Measurements from ENCODE around the gene POLN. TPM values are rescaled to one million over a fixed set of nuclear protein-coding genes. Genes with fewer than 3 reads are reported as not detected.
"Not testable (repeated sequence)": the region's sequence is repeated elsewhere in the genome, so short reads cannot be mapped to it uniquely, and the experiment has no call there.

The POLN gene
- total and polyA plus RNA-seq, 2 donors, result 1.1 to 2.9 TPM

DNA sequence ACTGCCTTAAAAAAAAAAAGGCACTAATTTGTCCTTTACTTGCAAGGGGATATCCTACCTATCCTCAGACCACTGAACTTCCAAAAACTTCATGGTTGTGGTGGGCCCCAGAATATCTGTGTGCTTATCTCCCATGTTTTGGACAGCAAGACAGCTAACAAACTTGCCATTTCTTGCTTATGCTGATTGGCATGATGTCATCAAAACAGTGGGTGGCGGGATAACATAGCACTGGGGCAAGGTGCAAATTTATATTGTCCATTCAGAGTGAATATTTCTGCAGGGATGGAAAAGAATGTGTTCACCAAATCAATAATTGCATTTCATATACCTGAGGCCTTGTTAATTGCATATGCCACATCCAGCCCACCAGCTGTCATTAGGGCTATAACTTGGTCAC is 23.5 kb downstream of the POLN start:
- Histone ChIP-seq H3K36me3 (ENCODE audit: control insufficient read depth in 2 of 2, insufficient read depth in 2 of 2, low read length in 1 of 2) (peaks cover 7 to 8% of the 10 kb centered on the region in 2 donors), H3K9me3 (ENCODE audit: control insufficient read depth in 2 of 2, insufficient read depth in 1 of 2, low read length in 1 of 2) (no peaks in the 10 kb centered on the region), H3K4me1 (ENCODE audit: control insufficient read depth in 2 of 2, insufficient read depth in 2 of 2, low read length in 2 of 2) (peaks cover 0 to 3% of the 10 kb centered on the region in 2 donors), H3K27me3 (ENCODE audit: control insufficient read depth in 2 of 2, insufficient read depth in 1 of 2, low read length in 1 of 2) (no peaks in the 10 kb centered on the region), H3K4me3 (ENCODE audit: low read length in 2 of 2) (no peak overlapping the region), H3K27ac (ENCODE audit: low read depth in 1 of 2, low read length in 1 of 2) (no peak overlapping the region)
- 98% methylated on average over 1 of the region's 1 CpG for WGBS
- DNase-seq (ENCODE audit: low read depth in 6 of 9, low spot score in 9 of 9), result no peak

DNA sequence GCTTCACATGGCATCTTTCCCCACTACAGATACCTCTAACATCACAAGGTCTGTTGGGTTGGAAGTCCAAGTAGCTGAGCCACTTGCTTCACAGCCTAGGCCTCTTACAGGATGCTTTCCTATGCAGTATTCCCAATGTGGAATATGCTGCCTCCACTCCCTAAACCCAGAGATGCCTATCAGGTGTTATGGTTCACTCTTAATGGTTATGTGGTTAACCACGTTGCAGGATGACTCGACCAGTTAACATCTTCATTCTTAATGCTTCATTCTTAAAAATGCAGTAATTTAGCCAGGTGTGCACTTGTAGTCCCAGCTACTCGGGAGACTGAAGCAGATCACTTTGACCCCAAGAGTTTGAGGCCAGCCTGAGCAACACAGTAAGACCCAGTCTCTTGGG is 24.2 kb downstream of the POLN start:
- H3K9me3 ChIP-seq (ENCODE audit: control insufficient read depth in 2 of 2, insufficient read depth in 1 of 2, low read length in 1 of 2), result no peaks in the 10 kb centered on the region
- H3K4me3 ChIP-seq (ENCODE audit: low read length in 2 of 2), result no peak overlapping the region
- peaks cover 2 to 5% of the 10 kb centered on the region in 2 donors for H3K36me3 ChIP-seq (ENCODE audit: control insufficient read depth in 2 of 2, insufficient read depth in 2 of 2, low read length in 1 of 2)
- WGBS, result 20% methylated on average over 3 of the region's 3 CpGs
- DNase-seq (ENCODE audit: low read depth in 6 of 9, low spot score in 9 of 9), result no peak
- H3K27me3 ChIP-seq (ENCODE audit: control insufficient read depth in 2 of 2, insufficient read depth in 1 of 2, low read length in 1 of 2), result no peaks in the 10 kb centered on the region
- H3K4me1 ChIP-seq (ENCODE audit: control insufficient read depth in 2 of 2, insufficient read depth in 2 of 2, low read length in 2 of 2), result peaks cover 0 to 3% of the 10 kb centered on the region in 2 donors
- H3K27ac ChIP-seq (ENCODE audit: low read depth in 1 of 2, low read length in 1 of 2), result no peak overlapping the region

DNA sequence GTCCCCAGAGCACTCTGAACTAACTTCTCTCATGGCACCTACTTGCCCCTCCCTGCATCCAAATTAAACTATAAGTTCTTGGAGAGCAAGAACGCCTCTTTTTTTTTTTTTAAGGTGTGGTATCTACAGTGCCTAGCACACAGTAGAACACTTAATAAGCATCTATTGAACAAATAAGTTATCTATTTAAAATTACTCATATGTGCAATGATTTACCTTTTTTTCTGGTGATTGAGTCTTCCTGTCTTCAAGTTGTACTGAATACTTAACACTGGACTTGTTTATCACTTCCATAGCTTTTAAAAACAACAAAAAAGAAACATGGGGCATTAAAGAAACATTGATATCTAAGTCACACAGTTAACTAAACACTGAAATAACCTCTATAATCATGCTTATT is 29.1 kb downstream of the POLN start:
- Histone ChIP-seq H3K36me3 (ENCODE audit: control insufficient read depth in 2 of 2, insufficient read depth in 2 of 2, low read length in 1 of 2) (no peaks in the 10 kb centered on the region), H3K9me3 (ENCODE audit: control insufficient read depth in 2 of 2, insufficient read depth in 1 of 2, low read length in 1 of 2) (no peaks in the 10 kb centered on the region), H3K27ac (ENCODE audit: low read depth in 1 of 2, low read length in 1 of 2) (no peak overlapping the region), H3K27me3 (ENCODE audit: control insufficient read depth in 2 of 2, insufficient read depth in 1 of 2, low read length in 1 of 2) (no peaks in the 10 kb centered on the region), H3K4me3 (ENCODE audit: low read length in 2 of 2) (no peak overlapping the region), H3K4me1 (ENCODE audit: control insufficient read depth in 2 of 2, insufficient read depth in 2 of 2, low read length in 2 of 2) (no peaks in the 10 kb centered on the region)
- 96% methylated on average over 1 of the region's 1 CpG for WGBS
- DNase-seq (ENCODE audit: low read depth in 6 of 9, low spot score in 9 of 9), result no peak

DNA sequence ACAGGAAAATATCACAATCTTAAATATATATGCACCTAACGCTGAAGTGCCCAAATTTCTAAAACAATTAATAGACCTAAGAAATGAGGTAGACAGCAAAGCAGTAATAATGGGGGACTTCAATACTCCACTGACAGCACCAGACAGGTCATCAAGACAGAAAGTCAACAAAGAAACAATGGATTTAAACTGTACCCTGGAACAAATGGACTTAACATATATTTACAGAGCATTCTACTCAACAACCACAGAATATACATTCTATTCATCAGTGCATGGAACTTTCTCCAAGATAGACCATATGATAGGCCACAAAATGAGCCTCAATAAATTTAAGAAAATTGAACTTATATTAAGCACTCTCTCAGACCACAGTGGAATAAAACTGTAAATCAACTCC is 39.1 kb downstream of the POLN start:
- not testable (repeated sequence) for H3K27ac ChIP-seq (ENCODE audit: low read depth in 1 of 2, low read length in 1 of 2); H3K4me3 ChIP-seq (ENCODE audit: low read length in 2 of 2); DNase-seq (ENCODE audit: low read depth in 6 of 9, low spot score in 9 of 9); H3K4me1 ChIP-seq (ENCODE audit: control insufficient read depth in 2 of 2, insufficient read depth in 2 of 2, low read length in 2 of 2); H3K36me3 ChIP-seq (ENCODE audit: control insufficient read depth in 2 of 2, insufficient read depth in 2 of 2, low read length in 1 of 2); H3K27me3 ChIP-seq (ENCODE audit: control insufficient read depth in 2 of 2, insufficient read depth in 1 of 2, low read length in 1 of 2); H3K9me3 ChIP-seq (ENCODE audit: control insufficient read depth in 2 of 2, insufficient read depth in 1 of 2, low read length in 1 of 2)
- WGBS, result 100% methylated on average over 1 of the region's 1 CpG

DNA sequence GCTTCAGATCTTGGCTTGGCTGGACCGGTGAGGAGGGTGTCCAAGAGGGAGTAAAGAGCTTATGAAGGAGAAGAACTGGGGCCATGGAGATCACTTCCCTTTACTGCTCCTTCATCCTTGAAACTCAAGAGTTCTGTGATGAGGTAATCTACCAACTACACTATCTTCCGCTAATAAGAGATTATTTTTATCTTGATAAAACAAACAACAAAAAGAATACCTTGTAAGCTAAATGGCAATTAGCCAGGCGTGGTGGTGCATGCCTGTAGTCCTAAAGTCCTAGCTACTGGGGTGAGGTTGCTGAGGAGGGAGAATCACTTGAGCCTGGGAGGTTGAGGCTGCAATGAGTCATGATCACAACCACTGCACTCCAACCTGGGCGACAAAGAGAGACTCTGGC is 47.4 kb downstream of the POLN start:
- Histone ChIP-seq H3K4me1 (ENCODE audit: control insufficient read depth in 2 of 2, insufficient read depth in 2 of 2, low read length in 2 of 2) (no peaks in the 10 kb centered on the region), H3K4me3 (ENCODE audit: low read length in 2 of 2) (no peak overlapping the region), H3K9me3 (ENCODE audit: control insufficient read depth in 2 of 2, insufficient read depth in 1 of 2, low read length in 1 of 2) (no peaks in the 10 kb centered on the region), H3K27ac (ENCODE audit: low read depth in 1 of 2, low read length in 1 of 2) (no peak overlapping the region), H3K36me3 (ENCODE audit: control insufficient read depth in 2 of 2, insufficient read depth in 2 of 2, low read length in 1 of 2) (no peaks in the 10 kb centered on the region), H3K27me3 (ENCODE audit: control insufficient read depth in 2 of 2, insufficient read depth in 1 of 2, low read length in 1 of 2) (no peaks in the 10 kb centered on the region)
- WGBS, result 94% methylated on average over 4 of the region's 4 CpGs
- no peak for DNase-seq (ENCODE audit: low read depth in 6 of 9, low spot score in 9 of 9)

DNA sequence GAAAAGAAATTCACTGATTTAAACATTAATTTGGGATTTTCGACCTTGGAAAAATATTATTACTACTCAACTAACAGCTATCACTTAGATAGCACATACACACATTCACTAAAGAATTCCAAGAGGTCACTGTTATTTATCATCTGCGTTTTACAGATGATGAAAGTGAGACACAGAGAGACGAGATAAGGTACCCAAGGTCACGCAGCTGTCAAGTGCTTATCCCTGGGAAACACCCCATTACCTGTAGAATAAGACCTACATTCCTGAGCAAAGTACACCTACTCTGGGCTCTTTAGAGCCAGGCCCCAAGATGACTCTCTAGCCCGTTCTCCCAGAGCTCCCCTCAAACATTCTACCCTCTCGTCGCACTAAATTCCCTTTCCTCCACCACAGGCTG is 48.6 kb downstream of the POLN start:
- Histone ChIP-seq H3K27ac (ENCODE audit: low read depth in 1 of 2, low read length in 1 of 2) (no peak overlapping the region), H3K4me3 (ENCODE audit: low read length in 2 of 2) (no peak overlapping the region), H3K36me3 (ENCODE audit: control insufficient read depth in 2 of 2, insufficient read depth in 2 of 2, low read length in 1 of 2) (no peaks in the 10 kb centered on the region), H3K9me3 (ENCODE audit: control insufficient read depth in 2 of 2, insufficient read depth in 1 of 2, low read length in 1 of 2) (no peaks in the 10 kb centered on the region), H3K27me3 (ENCODE audit: control insufficient read depth in 2 of 2, insufficient read depth in 1 of 2, low read length in 1 of 2) (no peaks in the 10 kb centered on the region), H3K4me1 (ENCODE audit: control insufficient read depth in 2 of 2, insufficient read depth in 2 of 2, low read length in 2 of 2) (no peaks in the 10 kb centered on the region)
- DNase-seq (ENCODE audit: low read depth in 6 of 9, low spot score in 9 of 9), result no peak
- WGBS, result 96% methylated on average over 7 of the region's 7 CpGs

DNA sequence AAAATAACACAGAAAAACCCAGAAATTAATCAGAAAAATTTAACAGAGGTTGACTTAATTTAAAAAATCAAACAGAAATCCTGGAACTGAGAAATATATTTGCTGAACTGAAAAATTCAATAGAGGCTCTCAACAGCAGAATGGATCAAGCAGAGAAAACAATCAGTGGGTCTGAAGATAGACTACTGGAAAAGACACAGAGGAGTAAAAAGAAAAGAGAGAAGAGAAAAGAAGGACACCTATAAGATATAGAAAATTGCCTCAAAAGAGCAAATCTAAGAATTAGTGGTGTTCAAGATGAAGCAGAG is 55.1 kb downstream of the POLN start:
- H3K4me3 ChIP-seq (ENCODE audit: low read length in 2 of 2), result no peak overlapping the region

DNA sequence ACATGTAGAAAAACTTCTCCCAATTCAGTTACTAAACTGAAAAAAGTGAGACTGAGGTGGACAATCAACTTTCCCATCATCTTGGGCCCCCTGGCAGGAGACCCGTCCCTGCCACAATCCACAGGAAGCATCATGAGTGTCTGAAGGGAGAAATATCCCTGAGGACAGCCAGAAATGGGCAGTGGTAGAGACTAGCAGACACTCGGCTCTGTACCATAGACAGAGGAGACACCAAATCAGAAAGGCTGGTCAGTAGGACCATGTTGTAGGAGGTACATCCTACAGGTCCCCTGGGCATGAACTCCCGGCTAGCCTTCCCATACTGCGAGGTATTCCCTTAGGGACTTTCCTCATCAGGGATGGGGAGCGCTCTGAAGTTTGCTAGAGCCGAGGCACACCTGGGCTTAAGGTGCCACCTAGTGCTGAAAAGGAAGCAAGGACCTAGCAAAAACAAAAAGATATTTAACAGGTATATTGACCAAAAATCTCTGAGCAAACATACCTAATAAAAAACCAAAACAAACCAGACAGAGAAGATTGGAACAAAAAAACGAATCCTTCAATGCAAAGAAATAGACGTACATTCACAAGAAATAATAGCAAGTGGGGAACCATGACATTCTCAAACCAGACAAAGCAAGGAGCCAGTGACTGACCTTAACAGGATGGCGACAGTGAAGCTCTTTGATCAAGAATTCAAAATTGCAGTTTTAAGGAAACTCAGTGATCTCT is 55.6 kb downstream of the POLN start:
- Histone ChIP-seq H3K4me3 (ENCODE audit: low read length in 2 of 2) (no peak overlapping the region), H3K4me1 (ENCODE audit: control insufficient read depth in 2 of 2, insufficient read depth in 2 of 2, low read length in 2 of 2) (no peaks in the 10 kb centered on the region), H3K36me3 (ENCODE audit: control insufficient read depth in 2 of 2, insufficient read depth in 2 of 2, low read length in 1 of 2) (no peaks in the 10 kb centered on the region), H3K9me3 (ENCODE audit: control insufficient read depth in 2 of 2, insufficient read depth in 1 of 2, low read length in 1 of 2) (peaks cover 0 to 1% of the 10 kb centered on the region in 2 donors), H3K27ac (ENCODE audit: low read depth in 1 of 2, low read length in 1 of 2) (no peak overlapping the region), H3K27me3 (ENCODE audit: control insufficient read depth in 2 of 2, insufficient read depth in 1 of 2, low read length in 1 of 2) (no peaks in the 10 kb centered on the region)
- peak in 1 of 9 donors; percentile 30 for DNase-seq (ENCODE audit: low read depth in 6 of 9, low spot score in 9 of 9)
- 77% methylated on average over 9 of the region's 9 CpGs for WGBS

More for the DNA sequence above, 55.1 kb downstream of the POLN start:
- H3K36me3 ChIP-seq (ENCODE audit: control insufficient read depth in 2 of 2, insufficient read depth in 2 of 2, low read length in 1 of 2), result no peaks in the 10 kb centered on the region
- H3K27ac ChIP-seq (ENCODE audit: low read depth in 1 of 2, low read length in 1 of 2), result no peak overlapping the region
- H3K4me1 ChIP-seq (ENCODE audit: control insufficient read depth in 2 of 2, insufficient read depth in 2 of 2, low read length in 2 of 2), result no peaks in the 10 kb centered on the region
- peaks cover 0 to 1% of the 10 kb centered on the region in 2 donors for H3K9me3 ChIP-seq (ENCODE audit: control insufficient read depth in 2 of 2, insufficient read depth in 1 of 2, low read length in 1 of 2)
- no peak for DNase-seq (ENCODE audit: low read depth in 6 of 9, low spot score in 9 of 9)
- no peaks in the 10 kb centered on the region for H3K27me3 ChIP-seq (ENCODE audit: control insufficient read depth in 2 of 2, insufficient read depth in 1 of 2, low read length in 1 of 2)

DNA sequence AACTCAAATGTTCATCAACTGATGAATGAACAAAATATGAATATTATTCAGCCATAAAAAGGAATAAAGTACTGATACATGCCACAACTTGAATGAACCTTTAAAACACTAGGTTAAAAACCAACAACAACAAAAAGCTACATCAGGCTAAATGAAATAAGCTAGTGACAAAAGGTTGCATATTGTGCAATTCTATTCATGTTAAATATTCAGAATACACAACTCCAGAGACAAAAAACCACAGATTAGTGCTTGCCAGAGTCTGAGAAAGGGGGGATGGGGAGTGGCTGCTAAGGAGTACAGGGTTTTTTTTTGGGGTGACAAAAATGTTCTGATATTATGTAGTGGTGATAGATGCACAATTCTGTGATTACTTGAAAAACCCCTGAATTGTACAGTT is 58.5 kb downstream of the POLN start:
- Histone ChIP-seq H3K4me1 (ENCODE audit: control insufficient read depth in 2 of 2, insufficient read depth in 2 of 2, low read length in 2 of 2) (no peaks in the 10 kb centered on the region), H3K27ac (ENCODE audit: low read depth in 1 of 2, low read length in 1 of 2) (no peak overlapping the region), H3K9me3 (ENCODE audit: control insufficient read depth in 2 of 2, insufficient read depth in 1 of 2, low read length in 1 of 2) (peaks cover 0 to 1% of the 10 kb centered on the region in 2 donors), H3K4me3 (ENCODE audit: low read length in 2 of 2) (no peak overlapping the region), H3K36me3 (ENCODE audit: control insufficient read depth in 2 of 2, insufficient read depth in 2 of 2, low read length in 1 of 2) (no peaks in the 10 kb centered on the region), H3K27me3 (ENCODE audit: control insufficient read depth in 2 of 2, insufficient read depth in 1 of 2, low read length in 1 of 2) (no peaks in the 10 kb centered on the region)
- DNase-seq (ENCODE audit: low read depth in 6 of 9, low spot score in 9 of 9), result no peak

DNA sequence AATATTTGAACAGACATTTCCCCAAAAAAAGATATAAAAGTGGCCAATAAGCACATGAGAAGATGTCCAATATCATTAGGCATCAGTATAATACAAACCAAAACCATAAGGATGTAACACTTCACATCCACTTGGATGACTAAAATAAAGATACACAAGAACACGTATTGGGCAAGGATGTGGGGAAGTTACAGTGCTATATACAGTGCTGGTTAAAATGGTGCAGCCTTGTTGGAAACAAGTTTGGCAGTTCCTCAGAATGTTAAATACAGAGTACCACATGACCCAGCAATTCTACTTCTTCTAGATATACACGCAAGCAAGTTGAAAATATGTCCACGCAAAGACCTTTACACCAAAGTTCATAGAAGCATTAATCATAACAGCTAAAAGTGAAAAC is 58.9 kb downstream of the POLN start:
- no peak overlapping the region for H3K27ac ChIP-seq (ENCODE audit: low read depth in 1 of 2, low read length in 1 of 2)
- no peaks in the 10 kb centered on the region for H3K36me3 ChIP-seq (ENCODE audit: control insufficient read depth in 2 of 2, insufficient read depth in 2 of 2, low read length in 1 of 2)
- no peak overlapping the region for H3K4me3 ChIP-seq (ENCODE audit: low read length in 2 of 2)
- H3K9me3 ChIP-seq (ENCODE audit: control insufficient read depth in 2 of 2, insufficient read depth in 1 of 2, low read length in 1 of 2), result peaks cover 0 to 1% of the 10 kb centered on the region in 2 donors
- WGBS, result 98% methylated on average over 3 of the region's 3 CpGs
- no peaks in the 10 kb centered on the region for H3K27me3 ChIP-seq (ENCODE audit: control insufficient read depth in 2 of 2, insufficient read depth in 1 of 2, low read length in 1 of 2)
- no peaks in the 10 kb centered on the region for H3K4me1 ChIP-seq (ENCODE audit: control insufficient read depth in 2 of 2, insufficient read depth in 2 of 2, low read length in 2 of 2)
- DNase-seq (ENCODE audit: low read depth in 6 of 9, low spot score in 9 of 9), result no peak

All from thymus (tissue), 11 donors.